NCI-H2029 treated with DMSO at 0.1 percent for 48 hours (cell line): Measurements from ENCODE around the gene TEN1.

Source experiments
- DNase-seq: peaks from one replicate; lab custom pipeline; 2025; lab: John Stamatoyannopoulos, UW

TEN1 gene

GRCh38 chr17:75976175-75976848 is 2.7 kb upstream of the TEN1 start:
- DNase-seq: no peak

GRCh38 chr17:75979705-75980187 is 706 bp downstream of the TEN1 start:
- peak; percentile 90 for DNase-seq

GRCh38 chr17:75980188-75981018 is 1.4 kb downstream of the TEN1 start:
- peak; percentile 21 for DNase-seq

GRCh38 chr17:75981019-75981615 is 2.1 kb downstream of the TEN1 start:
- DNase-seq: no peak

GRCh38 chr17:75983501-75984181 is 4.6 kb downstream of the TEN1 start:
- no peak for DNase-seq

DNA sequence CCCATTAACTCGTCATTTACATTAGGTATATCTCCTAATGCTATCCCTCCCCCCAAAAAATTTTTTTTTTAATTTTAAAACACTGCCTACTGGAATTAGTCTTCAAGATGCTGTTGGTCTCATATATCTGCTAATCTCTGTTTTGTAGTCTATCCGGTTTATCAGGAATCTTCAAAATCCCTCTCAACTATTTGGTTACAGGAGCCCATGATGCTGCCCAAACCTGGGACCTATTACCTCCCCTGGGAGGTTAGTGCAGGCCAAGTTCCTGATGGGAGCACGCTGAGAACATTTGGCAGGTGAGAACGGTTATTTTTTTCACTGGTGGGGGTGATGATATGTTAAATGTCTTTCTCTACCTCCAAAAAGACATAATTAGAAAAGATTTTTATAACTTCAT is 6.9 kb downstream of the TEN1 start:
- no peak for DNase-seq

DNA sequence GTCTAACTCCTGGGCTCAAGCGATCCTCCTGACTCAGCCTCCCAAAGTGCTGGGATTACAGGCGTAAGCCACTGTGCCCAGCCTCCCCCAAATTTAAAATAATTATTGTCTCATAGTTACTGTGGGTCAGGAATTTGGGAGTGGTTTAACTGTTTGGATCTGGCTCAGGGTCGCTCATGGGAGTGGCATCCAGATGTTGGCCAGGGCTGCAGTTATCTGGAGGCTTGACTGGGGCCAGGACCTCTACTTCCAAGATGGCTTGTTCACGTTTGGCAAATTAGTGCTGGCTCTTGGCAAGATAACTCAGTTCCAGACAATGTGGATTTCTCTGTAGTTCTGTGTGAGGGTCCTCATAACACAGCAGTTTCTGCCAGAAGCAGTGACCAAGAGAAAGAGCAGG is 8.0 kb downstream of the TEN1 start:
- DNase-seq: no peak

GRCh38 chr17:75991396-75991795 is 12.4 kb downstream of the TEN1 start:
- DNase-seq: no peak

- DNase-seq: no peak
These were observed 15.8 kb downstream of the TEN1 start for GRCh38 chr17:75994802-75995370.

GRCh38 chr17:75995385-75995925 is 16.4 kb downstream of the TEN1 start:
- no peak for DNase-seq

DNA sequence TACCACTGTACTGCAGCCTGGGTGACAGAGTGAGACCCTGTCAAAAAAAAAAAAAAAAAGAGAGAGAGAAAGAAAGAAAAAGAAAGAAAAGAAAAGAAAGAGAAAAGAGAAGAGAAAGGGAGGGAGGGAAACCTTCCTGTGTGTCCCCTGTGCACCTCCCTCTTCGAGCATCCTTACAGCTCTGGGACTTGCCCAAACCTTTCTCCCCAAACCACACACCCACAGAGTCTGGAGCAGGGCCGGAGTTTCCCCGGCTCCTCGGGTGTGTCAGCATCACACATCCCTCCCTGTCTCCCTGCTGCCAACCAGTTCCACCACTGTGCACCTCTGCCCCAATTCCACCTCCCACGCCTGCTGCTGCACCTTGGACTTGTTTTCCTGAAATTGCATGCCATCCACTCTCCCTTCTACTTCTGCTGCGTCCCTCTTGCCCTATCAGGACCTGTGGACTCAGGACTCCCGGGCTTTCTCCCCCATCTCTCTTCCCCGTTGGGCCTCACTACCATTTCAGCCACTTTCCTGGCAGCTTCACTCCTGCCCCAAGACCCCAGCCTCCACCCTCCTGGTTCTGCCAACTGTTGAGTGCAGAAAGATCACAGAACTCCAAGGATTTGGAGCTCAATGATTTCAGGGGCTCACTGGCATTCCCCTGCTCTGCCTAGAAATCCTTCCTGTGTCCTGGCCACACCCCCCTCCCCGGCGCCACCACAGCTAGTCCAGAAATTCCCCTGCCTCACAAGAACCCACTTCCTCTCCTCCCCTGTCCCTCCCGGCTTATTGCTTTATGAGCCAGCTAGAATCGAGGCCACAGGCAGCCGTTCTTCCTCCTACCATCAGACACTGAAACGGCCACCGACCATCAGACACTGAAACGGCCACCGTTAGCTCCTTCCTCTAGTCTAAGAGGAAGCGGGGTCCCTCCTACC is 17.9 kb downstream of the TEN1 start:
- DNase-seq: no peak

DNA sequence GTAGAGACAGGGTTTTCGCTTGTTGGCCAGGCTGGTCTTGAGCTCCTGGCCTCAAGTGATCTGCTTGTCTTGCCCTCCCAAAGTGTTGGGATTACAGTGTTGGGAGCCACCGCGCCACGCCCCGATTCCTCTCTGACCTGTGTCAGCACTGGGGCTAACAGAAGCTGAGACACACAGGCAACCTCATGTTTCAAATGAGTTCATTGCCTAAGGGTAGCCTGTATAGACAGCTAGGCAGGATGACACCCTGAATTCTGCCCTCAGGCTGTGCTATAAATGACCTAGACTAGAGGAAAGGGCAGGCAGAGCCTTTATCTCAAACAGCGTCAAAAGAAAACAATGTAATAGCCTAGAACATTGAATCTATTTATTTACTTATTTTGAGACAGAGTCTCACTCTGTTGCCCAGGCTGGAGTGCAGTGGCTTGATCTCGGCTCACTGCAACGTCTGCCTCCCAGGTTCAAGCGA is 19.3 kb downstream of the TEN1 start:
- no peak for DNase-seq

- no peak for DNase-seq
These were observed 21.1 kb downstream of the TEN1 start for GRCh38 chr17:76000016-76000754.

- no peak for DNase-seq
These were observed 21.9 kb downstream of the TEN1 start, which contains the start of gene CDK3 for GRCh38 chr17:76000755-76001521. CDK3 (plus strand) TSS chr17:76000855; CDS start chr17:76001426, 571 bp downstream.

- no peak for DNase-seq
These were observed 23.1 kb downstream of the TEN1 start for GRCh38 chr17:76002100-76002499.

DNA sequence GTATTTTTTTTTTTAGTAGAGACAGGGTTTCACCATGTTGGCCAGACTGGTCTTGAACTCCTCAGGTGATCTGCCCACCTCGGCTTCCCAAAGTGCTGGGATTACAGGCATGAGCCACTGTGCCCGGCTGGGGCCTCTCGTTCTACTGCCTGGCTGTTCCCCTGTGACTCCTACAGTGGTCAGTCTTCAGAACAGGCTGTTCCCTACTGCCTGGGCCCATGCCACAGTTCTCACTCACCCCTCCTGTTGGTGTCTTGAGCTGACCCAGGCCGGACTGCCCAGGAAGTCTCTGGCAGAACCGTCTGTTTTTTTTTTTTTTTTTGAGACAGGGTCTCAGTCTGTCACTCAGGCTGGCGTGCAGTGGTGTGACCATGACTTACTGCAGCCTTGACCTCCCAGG is 24.9 kb downstream of the TEN1 start:
- DNase-seq: no peak

GRCh38 chr17:76004750-76005262 is 25.8 kb downstream of the TEN1 start:
- DNase-seq: no peak

- DNase-seq: peak; percentile 19
These were observed 26.5 kb downstream of the TEN1 start for GRCh38 chr17:76005263-76006149.
